SKM-1 treated with dmso at 0.1 percent for 144 hours (cell line): ENCODE measurements around the gene STX18.

Source experiments
- DNase-seq: peaks from one replicate; lab custom pipeline; 2025; ENCODE audit not compliant: unreplicated experiment; lab: John Stamatoyannopoulos, UW

STX18 gene

GRCh38 chr4:4406455-4407298 lies 135.2 kb downstream of the STX18 start:
- DNase-seq, result no peak

- no peak for DNase-seq
Measured at GRCh38 chr4:4405358-4405962, 136.4 kb downstream of the STX18 start.

DNA sequence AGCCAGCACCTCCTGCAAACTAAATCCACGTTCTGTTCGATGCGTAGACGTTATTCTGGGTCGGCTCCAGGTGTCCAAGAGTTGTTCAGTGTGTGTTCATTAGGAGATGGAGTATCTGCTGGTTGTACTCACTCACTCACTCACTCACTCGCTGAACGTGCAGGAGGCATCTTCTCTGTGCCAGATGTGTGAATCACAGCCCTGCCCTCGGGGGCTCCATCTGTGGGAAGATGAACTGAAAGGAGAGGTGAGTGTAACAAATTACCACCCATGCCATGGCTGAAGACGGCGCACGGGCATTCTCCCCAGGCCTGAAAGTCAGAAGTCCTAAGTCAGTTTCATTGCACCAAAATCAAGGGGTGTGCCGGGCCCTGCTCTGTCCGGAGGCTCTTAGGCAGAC lies 138.9 kb downstream of the STX18 start:
- no peak for DNase-seq

GRCh38 chr4:4401036-4401435 lies 140.8 kb downstream of the STX18 start:
- no peak for DNase-seq

GRCh38 chr4:4398430-4398829 lies 143.4 kb downstream of the STX18 start:
- no peak for DNase-seq

DNA sequence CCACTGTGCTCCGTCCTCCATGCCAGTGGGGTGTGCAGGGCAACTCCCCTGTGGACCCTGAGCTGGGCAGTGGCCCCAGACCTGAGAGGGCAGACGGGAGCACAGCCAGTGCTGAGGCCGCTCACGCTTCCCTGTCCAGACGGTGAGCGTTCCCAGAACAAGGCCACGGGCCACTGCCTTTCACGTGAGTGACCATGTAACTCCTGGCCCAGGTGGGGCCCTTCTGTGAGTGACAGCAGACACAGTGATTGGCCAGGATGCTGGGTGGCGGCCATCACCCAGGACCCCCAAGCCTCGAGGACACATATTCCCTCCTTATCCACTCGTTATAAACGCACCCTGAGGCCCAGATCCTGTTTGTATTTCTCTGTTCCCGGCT lies 144.4 kb downstream of the STX18 start:
- DNase-seq, result no peak

DNA sequence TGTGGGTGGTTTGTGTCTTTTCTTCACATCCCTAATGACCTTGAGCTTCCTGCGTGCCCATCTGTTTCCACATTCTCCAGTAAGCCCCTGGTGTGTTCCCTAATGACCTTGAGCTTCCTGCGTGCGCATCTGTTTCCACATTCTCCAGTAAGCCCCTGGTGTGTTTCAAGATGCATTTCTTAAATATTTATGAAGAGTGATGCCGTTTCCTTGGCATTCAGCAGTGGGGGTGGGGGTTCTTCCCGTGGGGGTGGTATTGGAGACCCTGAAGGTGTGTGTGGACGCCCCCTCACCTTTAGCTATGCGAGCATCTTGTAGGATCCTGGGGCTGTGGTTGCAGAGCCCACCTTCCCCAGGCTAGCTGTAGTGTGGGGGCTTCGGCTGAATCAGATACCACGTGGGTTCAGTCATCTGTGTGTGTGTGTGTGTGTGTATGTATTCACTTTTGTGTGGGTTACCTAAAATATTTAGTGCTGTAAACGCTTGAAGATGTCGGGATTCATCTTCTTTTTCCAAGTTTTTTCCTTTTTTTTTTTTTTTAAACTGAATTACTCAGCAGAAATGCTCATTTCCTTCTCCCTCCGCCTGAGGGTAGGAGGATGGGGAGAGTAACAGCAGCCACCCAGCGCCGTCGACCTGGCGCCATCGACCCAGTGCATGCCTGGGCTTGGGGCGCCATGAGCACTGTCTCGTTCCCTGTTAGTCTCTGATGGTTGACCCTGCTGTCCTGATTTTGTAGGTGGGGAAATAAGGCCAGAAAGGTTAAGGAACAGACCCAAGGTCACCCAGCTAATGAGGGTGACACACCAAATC lies 145.0 kb downstream of the STX18 start:
- DNase-seq, result no peak

GRCh38 chr4:4395849-4396627 lies 145.8 kb downstream of the STX18 start:
- no peak for DNase-seq

GRCh38 chr4:4395371-4395770 lies 146.5 kb downstream of the STX18 start:
- no peak for DNase-seq

- no peak for DNase-seq
Measured at GRCh38 chr4:4394644-4395043, 147.2 kb downstream of the STX18 start.

DNA sequence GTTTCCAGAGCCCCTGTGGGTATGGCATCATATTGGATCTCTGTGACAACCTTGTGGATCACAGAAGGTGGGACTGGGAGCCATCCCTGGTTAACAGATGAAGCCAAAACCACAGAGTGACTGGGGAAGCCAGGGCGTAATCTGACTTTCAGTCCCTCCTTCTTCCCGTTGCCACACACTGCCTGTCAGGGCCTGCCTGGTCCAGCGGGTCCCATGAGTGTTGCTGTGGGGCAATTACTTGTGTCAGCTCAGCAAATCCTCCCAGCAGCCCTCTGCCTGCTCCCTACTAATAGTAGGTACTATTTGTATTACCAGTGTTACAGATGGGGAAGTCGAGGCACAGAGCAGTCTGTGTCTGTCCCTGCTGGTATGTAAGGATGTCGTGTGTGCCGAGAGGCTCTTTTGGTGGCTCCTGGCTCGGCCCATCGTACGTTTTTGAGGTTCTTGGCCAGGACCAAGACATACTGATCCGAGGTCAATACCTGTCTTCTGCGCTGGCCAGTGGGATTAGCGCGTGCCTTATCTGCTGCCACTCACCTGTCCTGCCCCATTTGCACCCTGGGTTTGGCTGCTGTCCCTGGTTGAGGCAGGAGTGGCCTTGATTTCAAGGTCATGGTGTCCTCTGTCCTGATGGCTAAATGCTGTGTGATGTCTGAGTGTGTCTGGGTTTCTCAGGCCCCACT lies 149.2 kb downstream of the STX18 start:
- DNase-seq, result peak; percentile 37

- no peak for DNase-seq
Measured at GRCh38 chr4:4391866-4392265, 150.0 kb downstream of the STX18 start.

GRCh38 chr4:4390515-4391240 lies 151.2 kb downstream of the STX18 start:
- DNase-seq, result no peak

DNA sequence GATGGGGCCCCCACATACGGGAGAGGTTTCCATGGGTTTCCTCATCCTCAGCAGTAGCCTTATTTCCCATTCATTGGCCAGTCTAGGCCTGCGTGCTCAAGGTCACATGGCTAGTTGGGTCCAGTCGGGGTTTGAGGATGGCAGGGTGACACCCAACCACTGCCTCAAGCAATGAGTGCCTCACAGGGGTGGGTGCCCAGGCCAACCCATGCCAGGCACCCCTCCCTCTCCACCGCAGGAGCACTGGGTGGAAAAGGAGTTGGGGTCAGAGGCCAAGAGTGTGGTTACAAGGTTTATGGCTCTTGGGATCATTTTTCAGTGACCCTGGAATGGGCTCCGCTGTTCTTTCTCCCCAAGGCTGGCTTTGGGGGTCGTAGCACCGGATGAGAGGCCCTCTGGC lies 151.8 kb downstream of the STX18 start:
- DNase-seq, result no peak

DNA sequence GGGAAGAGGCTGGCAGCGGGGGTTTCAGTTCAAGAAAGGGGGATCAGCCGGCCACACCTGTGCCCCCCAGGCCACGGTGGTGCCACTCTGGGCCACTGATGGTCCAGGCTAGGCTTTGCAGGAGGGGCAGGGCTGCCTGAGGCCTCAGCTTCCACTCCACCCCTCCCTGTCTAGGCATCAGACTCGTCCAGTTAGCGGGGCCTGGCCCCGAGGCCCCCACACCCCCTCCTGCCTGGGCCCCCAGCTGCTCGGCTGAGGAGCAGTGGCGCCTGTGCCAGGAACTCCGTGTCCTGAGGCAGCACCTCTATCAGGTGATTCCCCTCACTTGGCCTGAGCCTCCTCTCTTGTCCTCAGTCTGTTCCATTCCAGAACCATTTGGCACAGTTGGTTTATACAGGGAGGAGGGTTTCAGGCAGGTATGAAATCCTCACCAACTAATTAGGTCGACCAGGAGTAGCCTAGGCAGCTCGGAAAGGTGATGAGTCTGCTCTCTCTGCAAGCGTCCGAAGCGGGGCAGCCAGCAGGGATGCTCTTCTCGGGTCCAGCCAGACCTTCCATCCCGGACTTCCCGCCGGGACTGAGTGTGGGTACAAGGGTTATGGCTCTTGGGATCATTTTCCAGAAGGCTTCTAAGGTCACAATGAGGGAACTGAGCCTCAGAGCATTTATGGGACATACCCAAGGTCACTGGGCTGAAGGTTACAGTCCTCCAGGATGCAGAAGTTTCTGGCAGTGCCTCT lies 152.8 kb downstream of the STX18 start:
- no peak for DNase-seq

DNA sequence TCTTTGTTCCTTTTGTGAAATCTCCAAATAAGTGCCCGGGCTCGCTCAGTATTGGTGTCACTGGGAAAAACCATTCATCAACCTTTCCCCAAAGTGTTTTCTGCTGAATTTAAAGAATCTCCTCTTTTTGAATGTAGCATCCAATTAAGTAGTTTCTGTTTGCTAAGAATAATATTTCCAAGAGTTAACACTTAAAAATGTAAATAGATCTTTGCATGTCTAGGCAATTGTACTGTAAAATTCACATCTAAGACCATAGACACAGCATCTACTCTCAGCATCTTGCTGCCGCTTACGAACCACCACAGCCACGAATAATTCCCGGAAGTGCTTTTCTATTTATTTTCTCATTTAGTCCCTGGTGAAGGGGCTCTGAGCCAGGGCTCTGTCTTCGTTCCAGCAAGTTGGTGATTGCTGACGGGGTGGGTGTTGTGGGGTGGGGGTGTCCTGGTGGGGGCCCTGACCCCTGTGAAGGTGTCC lies 153.5 kb downstream of the STX18 start:
- DNase-seq, result no peak

DNA sequence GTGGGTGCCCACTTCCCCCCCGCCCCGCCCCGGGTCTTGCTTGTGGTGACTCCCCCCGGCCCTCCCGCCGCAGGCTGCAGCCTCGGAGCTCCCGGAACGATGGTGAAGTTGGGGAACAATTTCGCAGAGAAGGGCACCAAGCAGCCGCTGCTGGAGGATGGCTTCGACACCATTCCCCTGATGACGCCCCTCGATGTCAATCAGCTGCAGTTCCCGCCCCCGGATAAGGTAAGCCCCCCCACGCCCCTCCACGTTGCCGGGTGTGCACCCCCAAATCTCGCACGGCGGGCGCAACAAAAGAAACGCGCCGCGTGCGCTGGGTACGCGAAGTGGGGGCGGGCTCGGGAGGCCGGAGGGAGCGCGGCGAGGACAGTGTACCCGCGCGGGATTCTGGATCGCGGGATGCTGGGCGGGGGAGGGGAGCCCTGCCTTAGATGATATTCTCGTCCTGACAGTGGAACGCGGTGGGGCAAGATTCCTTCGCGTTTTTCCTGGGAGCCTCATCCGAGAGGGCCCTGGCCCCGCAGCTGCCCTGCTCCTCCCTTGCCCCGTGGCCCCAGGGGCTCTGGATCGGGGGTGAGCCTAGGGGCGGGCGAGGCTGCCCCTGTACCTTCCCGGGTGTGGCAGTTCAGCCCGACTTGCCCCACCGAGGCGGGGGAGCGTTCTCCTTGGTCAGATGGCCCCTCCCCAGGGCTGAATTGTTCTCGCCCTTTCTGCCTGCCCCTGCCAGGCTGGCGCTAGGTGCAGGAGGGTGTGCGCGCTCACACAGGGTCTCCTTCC lies 154.1 kb downstream of the STX18 start:
- no peak for DNase-seq

- no peak for DNase-seq
Measured at GRCh38 chr4:4386736-4387392, 155.0 kb downstream of the STX18 start, which contains the start of gene NSG1. Gene NSG1, plus strand, starts transcription at chr4:4387102. Its CDS starts 528 bp downstream, at chr4:4387630.
